ENCODE results near the gene SYDE1. TPM values are rescaled to one million over a fixed set of nuclear protein-coding genes. Genes with fewer than 3 reads are reported as not detected.

Gene SYDE1
- total RNA-seq, 1 donor from 2014 or later, result 31.9 TPM

DNA sequence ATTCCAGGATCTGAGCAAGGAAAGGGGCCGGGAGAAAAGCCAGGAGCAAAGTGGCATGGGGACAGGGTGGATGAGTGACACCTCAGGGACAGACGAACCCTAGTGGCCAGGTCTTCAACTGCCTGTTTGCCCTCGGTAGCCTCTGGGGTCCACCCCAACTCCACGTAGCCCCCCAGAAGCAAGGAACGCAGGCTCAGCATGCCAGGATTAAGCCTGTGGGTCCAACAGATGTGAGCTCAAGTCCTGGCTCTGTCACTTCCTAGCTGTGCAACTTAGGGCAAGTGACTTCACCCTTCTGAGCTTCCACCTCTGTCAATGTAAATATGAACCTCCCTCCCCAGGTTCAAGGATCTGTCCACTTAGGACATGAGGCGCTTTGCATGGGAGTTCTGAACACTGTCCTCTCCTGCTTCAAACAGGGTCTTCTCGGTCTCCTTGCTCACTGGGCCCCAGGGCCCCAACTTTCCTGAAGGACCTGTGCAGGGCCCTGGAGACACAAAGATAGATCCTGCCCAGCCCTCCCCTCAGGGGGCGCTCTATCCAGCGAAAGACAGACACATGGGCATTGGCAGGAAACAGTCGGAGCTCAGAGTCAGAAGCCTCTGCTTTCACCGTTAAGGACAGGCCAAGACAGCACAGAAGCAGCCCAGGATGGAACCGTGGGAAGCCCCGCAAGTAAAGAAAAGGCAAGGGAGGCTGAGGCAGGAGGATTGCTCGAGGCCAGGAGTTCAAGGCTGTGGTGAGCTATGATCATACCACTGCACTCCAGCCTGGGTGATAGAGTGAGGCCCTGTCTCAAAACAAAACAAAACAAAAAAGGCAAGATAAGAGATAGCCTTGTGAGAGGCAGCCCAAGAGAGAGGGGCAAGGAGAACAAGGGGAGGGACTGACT is 13.2 kb downstream of the SYDE1 start:
- TF ChIP-seq POLR2AphosphoS5 (IDR thresholded peaks at IDR 0.05; ENCODE audit: insufficient read depth in 1 of 2, low read depth in 1 of 2) (no peak), POLR2A (IDR thresholded peaks at IDR 0.05) (no peak)
- TF ChIP-seq, protein P1, sequence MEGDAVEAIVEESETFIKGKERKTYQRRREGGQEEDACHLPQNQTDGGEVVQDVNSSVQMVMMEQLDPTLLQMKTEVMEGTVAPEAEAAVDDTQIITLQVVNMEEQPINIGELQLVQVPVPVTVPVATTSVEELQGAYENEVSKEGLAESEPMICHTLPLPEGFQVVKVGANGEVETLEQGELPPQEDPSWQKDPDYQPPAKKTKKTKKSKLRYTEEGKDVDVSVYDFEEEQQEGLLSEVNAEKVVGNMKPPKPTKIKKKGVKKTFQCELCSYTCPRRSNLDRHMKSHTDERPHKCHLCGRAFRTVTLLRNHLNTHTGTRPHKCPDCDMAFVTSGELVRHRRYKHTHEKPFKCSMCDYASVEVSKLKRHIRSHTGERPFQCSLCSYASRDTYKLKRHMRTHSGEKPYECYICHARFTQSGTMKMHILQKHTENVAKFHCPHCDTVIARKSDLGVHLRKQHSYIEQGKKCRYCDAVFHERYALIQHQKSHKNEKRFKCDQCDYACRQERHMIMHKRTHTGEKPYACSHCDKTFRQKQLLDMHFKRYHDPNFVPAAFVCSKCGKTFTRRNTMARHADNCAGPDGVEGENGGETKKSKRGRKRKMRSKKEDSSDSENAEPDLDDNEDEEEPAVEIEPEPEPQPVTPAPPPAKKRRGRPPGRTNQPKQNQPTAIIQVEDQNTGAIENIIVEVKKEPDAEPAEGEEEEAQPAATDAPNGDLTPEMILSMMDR (IDR thresholded peaks at IDR 0.05), result no peak
- intact Hi-C loops (cut with DNase I), result no loop called here
- no peak for DNase-seq (ENCODE audit: extremely low spot score in 2 of 2)
- H3K4me1 ChIP-seq, result peaks cover 26% of the 10 kb centered on the region
- H3K27me3 ChIP-seq, result no peaks in the 10 kb centered on the region
- no peaks in the 10 kb centered on the region for H3K9me3 ChIP-seq
- no peak overlapping the region for H3K4me3 ChIP-seq
- peaks cover 0 to 67% of the 10 kb centered on the region in 2 donors for H3K36me3 ChIP-seq
- no peak overlapping the region for H3K27ac ChIP-seq

DNA sequence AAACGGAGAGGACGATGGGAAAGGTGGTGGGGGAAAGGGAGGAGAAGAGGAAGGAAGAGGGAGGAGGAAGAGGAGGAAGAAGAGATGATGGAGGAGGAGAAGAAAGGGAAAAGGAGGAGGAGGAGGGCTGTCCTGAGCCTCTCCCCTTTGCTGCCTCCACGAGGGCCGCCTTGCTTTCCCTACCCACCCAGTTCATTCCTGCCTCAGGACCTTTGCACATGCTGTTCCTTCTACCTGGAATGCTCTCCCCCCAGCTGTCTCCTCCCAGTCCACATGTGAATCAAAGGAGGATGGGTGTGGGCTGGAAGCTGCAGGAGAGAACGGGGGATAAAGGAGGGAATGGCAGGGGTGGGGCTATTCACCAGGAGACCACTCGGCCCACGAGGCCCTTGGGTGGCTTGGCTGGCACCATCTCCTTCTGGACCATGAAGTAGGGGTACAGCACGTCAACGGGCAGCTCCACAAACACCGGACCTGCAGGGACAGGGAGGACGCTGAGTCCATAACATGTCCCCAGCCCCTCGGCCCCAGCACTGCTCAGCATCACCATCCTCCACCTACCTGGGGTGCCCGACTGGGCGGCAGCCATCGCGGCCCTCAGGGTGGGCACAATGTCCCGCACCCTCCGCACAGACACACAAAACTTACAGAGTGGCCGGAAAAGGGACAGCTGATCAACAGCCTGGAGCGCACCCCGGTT is 15.3 kb downstream of the SYDE1 start:
- DNase-seq (ENCODE audit: extremely low spot score in 2 of 2), result no peak
- H3K36me3 ChIP-seq, result peaks cover 0 to 46% of the 10 kb centered on the region in 2 donors
- H3K4me1 ChIP-seq, result peaks cover 25% of the 10 kb centered on the region
- TF ChIP-seq POLR2AphosphoS5 (IDR thresholded peaks at IDR 0.05; ENCODE audit: insufficient read depth in 1 of 2, low read depth in 1 of 2), result no peak
- TF ChIP-seq, protein P1 (IDR thresholded peaks at IDR 0.05), result no peak
- TF ChIP-seq POLR2A (IDR thresholded peaks at IDR 0.05), result no peak
- intact Hi-C loops (cut with DNase I), result no loop called here
- H3K27ac ChIP-seq, result no peak overlapping the region
- no peak overlapping the region for H3K4me3 ChIP-seq
- no peaks in the 10 kb centered on the region for H3K9me3 ChIP-seq
- H3K27me3 ChIP-seq, result no peaks in the 10 kb centered on the region

DNA sequence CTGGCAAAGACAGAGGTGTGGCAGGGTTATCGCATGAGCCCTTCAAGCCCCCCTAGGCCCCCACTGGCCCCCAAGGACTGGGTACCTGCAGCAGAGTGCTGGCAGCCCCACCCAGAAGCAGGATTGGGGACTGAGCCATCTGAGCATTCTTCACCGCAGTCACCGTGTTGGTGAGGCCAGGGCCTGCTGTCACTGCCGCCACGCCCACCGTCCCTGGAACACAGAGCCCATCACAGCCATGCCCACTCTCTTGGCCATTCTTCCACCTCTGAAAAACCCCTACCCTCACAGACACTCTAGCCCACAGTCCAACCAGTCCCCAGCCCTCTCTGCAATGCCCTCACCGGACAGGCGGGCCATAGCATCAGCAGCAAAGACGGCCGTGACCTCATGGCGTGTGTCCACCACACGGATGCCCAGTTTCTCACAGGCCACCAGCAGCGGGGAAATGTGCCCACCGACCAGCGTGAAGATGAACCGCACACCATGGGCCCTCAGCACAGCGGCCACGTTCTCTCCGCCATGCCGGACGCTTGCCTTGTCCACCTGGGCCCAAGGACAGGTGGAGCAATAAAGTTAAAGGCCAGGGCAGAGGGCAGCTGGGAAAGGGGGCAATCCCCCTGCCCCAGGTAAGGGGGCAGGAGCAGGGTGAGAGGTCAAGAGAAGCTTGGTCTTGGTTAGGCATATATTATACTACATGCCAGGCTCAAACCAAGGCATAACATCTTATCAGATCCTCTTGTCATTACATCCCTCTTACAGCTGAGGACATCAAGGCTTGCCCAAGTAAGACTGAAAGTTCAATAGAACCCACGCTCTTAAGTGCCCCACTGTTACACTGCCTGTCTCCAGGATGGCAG is 16.1 kb downstream of the SYDE1 start:
- DNase-seq (ENCODE audit: extremely low spot score in 2 of 2), result no peak
- H3K4me3 ChIP-seq, result no peak overlapping the region
- TF ChIP-seq POLR2A (IDR thresholded peaks at IDR 0.05) (no peak), POLR2AphosphoS5 (IDR thresholded peaks at IDR 0.05; ENCODE audit: insufficient read depth in 1 of 2, low read depth in 1 of 2) (no peak)
- TF ChIP-seq, protein P1 (IDR thresholded peaks at IDR 0.05), result no peak

DNA sequence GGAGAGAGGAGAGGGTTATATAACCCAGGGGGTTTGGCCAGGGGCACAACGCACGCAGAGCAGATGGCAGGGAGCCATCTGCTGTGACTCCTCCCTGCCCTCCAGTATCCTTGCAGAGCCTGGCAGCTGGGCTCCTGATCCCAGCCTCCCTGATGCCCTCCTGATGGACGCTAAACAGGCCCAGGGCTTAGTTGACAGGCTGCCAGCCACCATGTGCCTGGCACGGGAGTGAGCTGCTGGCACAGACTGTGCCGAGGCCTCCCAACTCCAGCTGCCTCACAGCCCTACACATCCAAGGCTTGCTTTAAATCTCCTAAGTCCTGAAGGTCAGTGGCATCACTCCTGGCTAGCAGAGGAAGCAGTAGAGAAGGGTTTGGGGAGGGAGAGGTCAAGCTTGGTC is 16.7 kb downstream of the SYDE1 start:
- Histone ChIP-seq H3K4me1 (peaks cover 25% of the 10 kb centered on the region), H3K9me3 (no peaks in the 10 kb centered on the region), H3K4me3 (peak overlapping the region in 1 of 2 donors; percentile 92), H3K27ac (peak overlapping the region; percentile 92), H3K27me3 (no peaks in the 10 kb centered on the region), H3K36me3 (peaks cover 0 to 31% of the 10 kb centered on the region in 2 donors)
- no peak for DNase-seq (ENCODE audit: extremely low spot score in 2 of 2)
- no peak for TF ChIP-seq POLR2A (IDR thresholded peaks at IDR 0.05)
- TF ChIP-seq, protein P1 (IDR thresholded peaks at IDR 0.05), result no peak
- no peak for TF ChIP-seq POLR2AphosphoS5 (IDR thresholded peaks at IDR 0.05; ENCODE audit: insufficient read depth in 1 of 2, low read depth in 1 of 2)
- intact Hi-C loops (cut with DNase I), result no loop called here

More for the DNA sequence above, 16.1 kb downstream of the SYDE1 start:
- no peaks in the 10 kb centered on the region for H3K9me3 ChIP-seq
- H3K27ac ChIP-seq, result no peak overlapping the region
- H3K36me3 ChIP-seq, result peaks cover 0 to 38% of the 10 kb centered on the region in 2 donors
- no peaks in the 10 kb centered on the region for H3K27me3 ChIP-seq
- H3K4me1 ChIP-seq, result peaks cover 25% of the 10 kb centered on the region
- intact Hi-C loops (cut with DNase I), result no loop called here
